ENCODE results near the gene R3HDM2. TPM values are rescaled to one million over a fixed set of nuclear protein-coding genes. Genes with fewer than 3 reads are reported as not detected.
A peak's percentile ranks its signal among the peaks of the same experiment; 100 is the strongest.

The R3HDM2 gene
- total and polyA plus RNA-seq, 7 experiments from 2014 or later: 13.7 to 145 (median 111) TPM

DNA sequence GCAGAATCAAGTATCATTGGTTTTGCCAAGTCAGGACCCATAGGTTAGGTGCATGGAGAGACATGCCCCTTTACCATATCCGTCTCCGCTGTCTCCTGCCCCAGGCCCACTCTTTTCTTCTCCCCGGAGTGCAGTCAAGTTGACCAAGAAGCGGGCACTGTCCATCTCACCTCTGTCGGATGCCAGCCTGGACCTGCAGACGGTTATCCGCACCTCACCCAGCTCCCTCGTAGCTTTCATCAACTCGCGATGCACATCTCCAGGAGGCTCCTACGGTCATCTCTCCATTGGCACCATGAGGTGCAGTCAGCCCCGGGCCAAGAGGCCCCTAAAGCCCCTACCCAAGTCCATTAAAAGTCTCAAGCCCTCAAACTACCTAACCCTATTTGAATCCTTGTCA, 33.7 kb upstream of the R3HDM2 start:
- Histone ChIP-seq H3K4me1 (ENCODE audit: control insufficient read depth in 2 of 2, insufficient read depth in 2 of 2, low read length in 2 of 2) (peaks cover 21 to 25% of the 10 kb centered on the region in 2 donors), H3K4me3 (ENCODE audit: low read length) (no peak overlapping the region), H3K36me3 (ENCODE audit: control insufficient read depth in 2 of 3, insufficient read depth in 3 of 3, low read length in 3 of 3) (peaks cover 0 to 24% (median 0%) of the 10 kb centered on the region in 3 experiments), H3K27ac (ENCODE audit: low read depth, low read length) (no peak overlapping the region), H3K27me3 (ENCODE audit: control insufficient read depth in 2 of 2, insufficient read depth in 2 of 2, low read length in 2 of 2) (no peaks in the 10 kb centered on the region), H3K9me3 (ENCODE audit: control insufficient read depth in 2 of 3, low read length in 3 of 3) (no peaks in the 10 kb centered on the region)
- peaks cover 31 to 51% (median 39%) of the 10 kb centered on the region in 7 donors for H3K4me1 Mint-ChIP-seq
- peak overlapping the region in 3 of 10 donors; percentile 2 to 24 (median 5) for H3K4me3 Mint-ChIP-seq
- CTCF ChIA-PET: interaction anchor here (0.6 to 2.5 kb wide), 3 partner anchors 12 to 104 kb away, joined by 3 to 10 read pairs (median 4); no protein-coding TSS in a partner anchor
- POLR2A ChIA-PET: interaction anchor here (0.7 to 6.9 kb wide), 2 partner anchors 9 to 14 kb away, joined by 3 to 81 read pairs; partner anchors contain the start of gene ARHGAP9
- DNase-seq (no peak), ATAC-seq (no peak)
- peaks cover 11 to 21% (median 15%) of the 10 kb centered on the region in 5 donors for H3K36me3 Mint-ChIP-seq
- intact Hi-C loops (cut with micrococcal nuclease): no loop called here
- peak overlapping the region in 4 of 9 donors; percentile 14 to 52 (median 26) for H3K27ac Mint-ChIP-seq
- H3K9me3 Mint-ChIP-seq: no peaks in the 10 kb centered on the region
- peaks cover 0 to 21% (median 8%) of the 10 kb centered on the region in 5 donors for H3K27me3 Mint-ChIP-seq

DNA sequence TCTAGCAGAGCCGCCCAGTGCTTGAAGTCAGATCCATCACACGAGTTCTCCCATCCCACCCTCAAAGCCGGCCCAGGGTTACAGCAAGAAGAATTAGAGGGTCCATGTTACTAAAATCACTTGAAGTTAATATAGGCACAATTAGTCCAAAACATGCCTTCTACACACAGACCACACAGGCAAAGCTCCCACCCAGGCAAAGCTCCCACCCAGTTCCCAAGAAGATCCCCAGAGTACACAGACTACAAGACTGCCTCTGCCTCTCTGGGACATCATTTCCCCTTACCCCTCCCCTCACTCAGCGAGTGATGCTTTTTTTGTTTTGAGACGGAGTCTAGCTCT, 32.0 kb upstream of the R3HDM2 start:
- DNase-seq (no peak), ATAC-seq (no peak)
- Mint-ChIP-seq H3K27me3 (peaks cover 0 to 22% (median 8%) of the 10 kb centered on the region in 5 donors), H3K27ac (peak overlapping the region; percentile 47 to 91 (median 70)), H3K9me3 (peaks cover 0 to 2% (median 0%) of the 10 kb centered on the region in 11 donors), H3K4me1 (peaks cover 38 to 58% (median 42%) of the 10 kb centered on the region in 7 donors), H3K36me3 (peaks cover 4 to 11% (median 8%) of the 10 kb centered on the region in 5 donors), H3K4me3 (peak overlapping the region; percentile 78 to 91 (median 88))
- POLR2A ChIA-PET: interaction anchor here (0.9 to 6.9 kb wide), 8 partner anchors 9 to 61 kb away, joined by 3 to 81 read pairs (median 4); partner anchors contain the start of gene ARHGAP9
- no peaks in the 10 kb centered on the region for H3K27me3 ChIP-seq (ENCODE audit: control insufficient read depth in 2 of 2, insufficient read depth in 2 of 2, low read length in 2 of 2)
- no peak overlapping the region for H3K27ac ChIP-seq (ENCODE audit: low read depth, low read length)
- no peak overlapping the region for H3K4me3 ChIP-seq (ENCODE audit: low read length)
- peaks cover 21 to 30% of the 10 kb centered on the region in 2 donors for H3K4me1 ChIP-seq (ENCODE audit: control insufficient read depth in 2 of 2, insufficient read depth in 2 of 2, low read length in 2 of 2)
- peaks cover 0 to 9% (median 0%) of the 10 kb centered on the region in 3 experiments for H3K36me3 ChIP-seq (ENCODE audit: control insufficient read depth in 2 of 3, insufficient read depth in 3 of 3, low read length in 3 of 3)
- H3K9me3 ChIP-seq (ENCODE audit: control insufficient read depth in 2 of 3, low read length in 3 of 3): no peaks in the 10 kb centered on the region
- intact Hi-C loops (cut with micrococcal nuclease): loop anchor here (1.0 to 2.0 kb wide), 6 partner anchors 15 to 250 kb away; partner anchors contain the start of gene NXPH4 (in 1 of the 2)
- CTCF ChIA-PET: interaction anchor here (0.6 to 6.5 kb wide), 6 partner anchors 10 to 345 kb away, joined by 3 to 101 read pairs (median 3); partner anchors contain the start of gene ARHGAP9

DNA sequence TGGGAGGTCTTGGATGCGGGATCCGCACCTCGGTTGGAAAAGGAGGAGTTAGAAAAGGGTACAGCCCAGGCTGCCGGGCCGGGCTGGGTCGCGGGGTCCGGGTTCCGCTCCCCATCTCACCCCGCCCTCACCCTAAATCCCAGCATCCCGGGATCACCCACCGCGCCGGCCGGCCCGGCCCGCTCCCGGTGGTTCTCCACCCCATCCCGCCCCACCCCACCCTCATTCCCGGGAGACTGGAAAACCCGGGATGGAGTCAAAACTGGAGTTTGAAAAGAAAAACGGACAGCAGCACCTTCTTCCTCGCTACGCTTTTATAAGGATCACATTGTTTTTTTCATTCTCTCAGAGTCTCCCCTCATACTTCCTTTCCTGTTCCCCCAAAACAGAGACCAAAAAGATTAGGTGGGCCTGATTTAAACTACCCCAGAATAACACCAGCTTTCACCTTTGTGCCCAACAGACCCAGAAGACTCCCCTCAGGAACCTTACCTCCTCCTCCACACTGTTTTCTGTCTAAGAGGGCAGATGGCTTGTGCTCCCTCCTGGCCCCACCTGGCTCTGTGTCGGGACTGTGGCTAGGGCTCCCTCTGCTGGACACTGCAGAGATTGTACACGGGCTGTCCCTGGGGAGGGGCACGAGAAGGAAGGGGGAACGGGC, 31.5 kb upstream of the R3HDM2 start:
- ChIA-PET POLR2A (interaction anchor here (0.9 to 6.9 kb wide), 9 partner anchors 9 to 61 kb away, joined by 3 to 81 read pairs (median 5); partner anchors contain the start of genes ARHGAP9 and DDIT3), CTCF (interaction anchor here (0.5 to 6.5 kb wide), 8 partner anchors 10 to 1585 kb away, joined by 3 to 101 read pairs (median 3); partner anchors contain the start of genes ARHGAP9 and AVIL)
- H3K4me3 Mint-ChIP-seq: peak overlapping the region; percentile 78 to 93 (median 88)
- H3K9me3 ChIP-seq (ENCODE audit: control insufficient read depth in 2 of 3, low read length in 3 of 3): no peaks in the 10 kb centered on the region
- peaks cover 35 to 55% (median 42%) of the 10 kb centered on the region in 7 donors for H3K4me1 Mint-ChIP-seq
- no peaks in the 10 kb centered on the region for H3K27me3 ChIP-seq (ENCODE audit: control insufficient read depth in 2 of 2, insufficient read depth in 2 of 2, low read length in 2 of 2)
- peaks cover 0 to 5% (median 0%) of the 10 kb centered on the region in 3 experiments for H3K36me3 ChIP-seq (ENCODE audit: control insufficient read depth in 2 of 3, insufficient read depth in 3 of 3, low read length in 3 of 3)
- intact Hi-C loops (cut with micrococcal nuclease): loop anchor here (1.0 to 2.0 kb wide), 6 partner anchors 16 to 250 kb away; partner anchors contain the start of gene NXPH4 (in 1 of the 2)
- H3K27ac ChIP-seq (ENCODE audit: low read depth, low read length): no peak overlapping the region
- peaks cover 0 to 6% (median 4%) of the 10 kb centered on the region in 5 donors for H3K36me3 Mint-ChIP-seq
- H3K9me3 Mint-ChIP-seq: peaks cover 0 to 2% (median 0%) of the 10 kb centered on the region in 11 donors
- ATAC-seq: peak; percentile 84
- DNase-seq: peak; percentile 75 to 92 (median 86)
- peak overlapping the region; percentile 56 to 91 (median 70) for H3K27ac Mint-ChIP-seq
- peaks cover 0 to 22% (median 8%) of the 10 kb centered on the region in 5 donors for H3K27me3 Mint-ChIP-seq
- peaks cover 21 to 30% of the 10 kb centered on the region in 2 donors for H3K4me1 ChIP-seq (ENCODE audit: control insufficient read depth in 2 of 2, insufficient read depth in 2 of 2, low read length in 2 of 2)
- H3K4me3 ChIP-seq (ENCODE audit: low read length): peak overlapping the region; percentile 56

DNA sequence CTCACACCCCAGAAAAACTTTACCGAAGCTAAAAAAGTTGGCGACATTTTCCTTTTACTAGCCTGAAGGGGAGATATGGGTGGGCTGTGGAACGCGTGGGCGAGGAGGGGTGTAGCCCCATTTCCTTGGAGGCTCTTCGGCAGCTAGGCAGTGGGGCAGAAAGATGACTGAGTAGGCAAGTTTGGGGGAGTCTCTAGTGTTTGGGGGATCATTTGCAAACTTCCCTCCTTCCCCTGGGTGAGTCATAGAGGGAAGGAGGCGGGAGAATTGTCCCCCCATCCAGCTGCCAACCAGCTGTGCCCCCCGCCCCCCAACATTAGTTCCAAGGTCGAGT, 31.0 kb upstream of the R3HDM2 start:
- H3K27me3 Mint-ChIP-seq: peaks cover 0 to 22% (median 8%) of the 10 kb centered on the region in 5 donors
- POLR2A ChIA-PET: interaction anchor here (1.3 to 6.9 kb wide), 5 partner anchors 10 to 62 kb away, joined by 4 to 81 read pairs (median 6); partner anchors contain the start of genes ARHGAP9 and DDIT3
- peak in 4 of 9 donors; percentile 10 to 37 (median 24) for DNase-seq

DNA sequence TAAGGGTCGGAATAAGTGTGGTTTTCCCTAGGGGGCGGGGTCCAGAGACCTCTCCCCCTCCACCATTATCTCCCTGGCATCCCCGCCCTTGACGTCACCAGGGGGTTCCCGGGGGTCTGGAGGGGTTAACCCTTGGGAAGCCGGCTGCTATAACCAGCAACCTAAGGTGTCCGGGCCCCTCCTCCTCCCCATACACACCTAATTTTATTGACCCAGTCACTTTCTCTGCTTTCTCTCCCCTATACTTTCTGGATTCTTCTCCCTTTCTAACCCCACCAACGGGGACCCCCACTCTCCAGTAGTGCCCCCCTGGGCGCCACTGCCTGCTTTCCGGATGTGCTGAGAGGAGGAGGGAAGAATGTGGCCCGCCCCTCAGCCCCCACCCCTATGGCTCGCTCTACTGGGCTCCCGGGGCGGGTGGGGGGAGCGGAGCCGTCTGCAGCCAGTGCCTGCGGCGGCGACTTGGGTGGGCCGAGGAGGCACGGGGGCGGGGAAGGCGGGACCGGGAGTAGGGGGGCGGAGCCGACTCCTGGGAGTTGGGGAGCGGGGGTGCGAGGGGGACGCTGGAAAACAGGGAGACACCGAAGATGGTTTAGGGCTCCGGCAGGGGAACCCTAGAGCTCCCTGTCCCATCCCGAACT, 30.6 kb upstream of the R3HDM2 start:
- H3K27me3 Mint-ChIP-seq: peaks cover 0 to 22% (median 8%) of the 10 kb centered on the region in 5 donors
- POLR2A ChIA-PET: interaction anchor here (0.6 to 6.9 kb wide), 7 partner anchors 10 to 381 kb away, joined by 3 to 81 read pairs (median 4); partner anchors contain the start of genes ARHGAP9 and DDIT3
- peaks cover 33 to 50% (median 42%) of the 10 kb centered on the region in 7 donors for H3K4me1 Mint-ChIP-seq
- peaks cover 0 to 2% (median 0%) of the 10 kb centered on the region in 11 donors for H3K9me3 Mint-ChIP-seq
- Histone ChIP-seq H3K27ac (ENCODE audit: low read depth, low read length) (no peak overlapping the region), H3K4me3 (ENCODE audit: low read length) (peak overlapping the region; percentile 56), H3K9me3 (ENCODE audit: control insufficient read depth in 2 of 3, low read length in 3 of 3) (no peaks in the 10 kb centered on the region), H3K4me1 (ENCODE audit: control insufficient read depth in 2 of 2, insufficient read depth in 2 of 2, low read length in 2 of 2) (peaks cover 21 to 30% of the 10 kb centered on the region in 2 donors), H3K36me3 (ENCODE audit: control insufficient read depth in 2 of 3, insufficient read depth in 3 of 3, low read length in 3 of 3) (no peaks in the 10 kb centered on the region), H3K27me3 (ENCODE audit: control insufficient read depth in 2 of 2, insufficient read depth in 2 of 2, low read length in 2 of 2) (no peaks in the 10 kb centered on the region)
- intact Hi-C loops (cut with micrococcal nuclease): no loop called here
- H3K27ac Mint-ChIP-seq: peak overlapping the region in 7 of 9 donors; percentile 5 to 88 (median 60)
- DNase-seq: peak in 3 of 9 donors; percentile 8 to 45 (median 43)
- no peaks in the 10 kb centered on the region for H3K36me3 Mint-ChIP-seq
- H3K4me3 Mint-ChIP-seq: peak overlapping the region; percentile 78 to 93 (median 88)
- ATAC-seq: no peak
- CTCF ChIA-PET: interaction anchor here (0.6 to 6.5 kb wide), 5 partner anchors 8 to 1584 kb away, joined by 3 to 101 read pairs (median 4); partner anchors contain the start of genes ARHGAP9 and R3HDM2

More for the DNA sequence above, 31.0 kb upstream of the R3HDM2 start:
- peaks cover 0 to under 1% (median 0%) of the 10 kb centered on the region in 3 experiments for H3K36me3 ChIP-seq (ENCODE audit: control insufficient read depth in 2 of 3, insufficient read depth in 3 of 3, low read length in 3 of 3)
- peaks cover 21 to 30% of the 10 kb centered on the region in 2 donors for H3K4me1 ChIP-seq (ENCODE audit: control insufficient read depth in 2 of 2, insufficient read depth in 2 of 2, low read length in 2 of 2)
- H3K36me3 Mint-ChIP-seq: peaks cover 0 to 1% (median 0%) of the 10 kb centered on the region in 5 donors
- no peak overlapping the region for H3K27ac ChIP-seq (ENCODE audit: low read depth, low read length)
- no peak for ATAC-seq
- H3K4me3 Mint-ChIP-seq: peak overlapping the region; percentile 78 to 93 (median 88)
- peak overlapping the region in 7 of 9 donors; percentile 56 to 88 (median 67) for H3K27ac Mint-ChIP-seq
- H3K4me1 Mint-ChIP-seq: peaks cover 32 to 51% (median 42%) of the 10 kb centered on the region in 7 donors
- no peaks in the 10 kb centered on the region for H3K27me3 ChIP-seq (ENCODE audit: control insufficient read depth in 2 of 2, insufficient read depth in 2 of 2, low read length in 2 of 2)
- no peaks in the 10 kb centered on the region for H3K9me3 ChIP-seq (ENCODE audit: control insufficient read depth in 2 of 3, low read length in 3 of 3)
- CTCF ChIA-PET: interaction anchor here (0.5 to 6.5 kb wide), 8 partner anchors 9 to 1585 kb away, joined by 3 to 101 read pairs (median 3); partner anchors contain the start of genes ARHGAP9 and AVIL
- intact Hi-C loops (cut with micrococcal nuclease): loop anchor here (1.0 to 2.0 kb wide), 6 partner anchors 16 to 249 kb away; partner anchors contain the start of gene NXPH4 (in 1 of the 2)
- H3K4me3 ChIP-seq (ENCODE audit: low read length): peak overlapping the region; percentile 56
- peaks cover 0 to 2% (median 0%) of the 10 kb centered on the region in 11 donors for H3K9me3 Mint-ChIP-seq

All from naive thymus-derived CD4-positive, alpha-beta T cell (primary cell).